Ovary (tissue), 9 donors: ENCODE results near the gene RTTN. TPM values are rescaled to one million over a fixed set of nuclear protein-coding genes. Genes with fewer than 3 reads are reported as not detected.

Experiments used
- DNase-seq, 5 donors: peaks; one replicate each; pipeline ENCODE4 v3.0.0-alpha.2; 2019 to 2020
- H3K27ac ChIP-seq, 2 donors: fragments of 200-600 bp; one replicate each; pipeline versions ENCODE4 v1.5.1 to v1.8.0; 2019 to 2022
- H3K27me3 ChIP-seq: fragments of 200-600 bp; one replicate; pipeline ENCODE4 v1.8.0; 2022
- H3K36me3 ChIP-seq: fragments of 200-600 bp; sonication (generic); one replicate; pipeline ENCODE4 v1.5.1; 2019
- H3K4me1 ChIP-seq: one replicate; pipeline ENCODE4 v1.8.1; 2013; ENCODE audit warnings: mild to moderate bottlenecking, moderate library complexity; ENCODE audit not compliant: insufficient read depth
- H3K4me3 ChIP-seq: fragments of 200-600 bp; sonication (generic); one replicate; pipeline ENCODE4 v1.5.1; 2017
- H3K9me3 ChIP-seq, 2 donors: fragments of 200-600 bp in 1 of 2; sonication (generic) in 1 of 2; one replicate each; pipeline versions ENCODE4 v1.5.1 to v1.8.1; 2013 to 2019; ENCODE audit warnings: mild to moderate bottlenecking in 1 of 2, moderate library complexity in 1 of 2
- CTCF ChIP-seq, 3 donors: fragments of 450-650 bp in 2 of 3; fragments of 200-600 bp in 1 of 3; IDR thresholded peaks; one replicate each; pipeline versions ENCODE4 v1.5.1 to v1.8.0; 2016 to 2022; ENCODE audit warnings: antibody characterized with exemption in 3 of 3, mild to moderate bottlenecking in 1 of 3
- EP300 ChIP-seq: sonication (generic); formaldehyde crosslinking; IDR thresholded peaks from one replicate; pipeline ENCODE4 v1.6.1; 2017; ENCODE audit warnings: antibody characterized with exemption
- POLR2A ChIP-seq: fragments of 450-650 bp; IDR thresholded peaks from one replicate; pipeline ENCODE4 v1.6.1; 2017; ENCODE audit warnings: antibody characterized with exemption, mild to moderate bottlenecking, moderate library complexity
- WGBS, 3 donors: extraction: QIAGEN DNeasy Blood & Tissue Kit in 1 of 3; methylation state at CpG; one replicate each; pipeline versions ENCODE4 v1.1.5 to v1.1.7; 2013 to 2017; 5-methylcytosine and 5-hydroxymethylcytosine counted together
- intact Hi-C, 4 donors: fragments of 100-400 bp; cut with DNase I; formaldehyde crosslinking; loops; one replicate each; pipeline versions ENCODE4 v1.11.0 to v1.15.1; 2022 to 2023
- polyA plus RNA-seq, 2 donors: library from polyadenylated mRNA; stranded (reverse); fragments of 200-250 nt in 1 of 2; fragments of 350-450 nt in 1 of 2; fragmentation: Illumina TruSeq in 1 of 2; extraction: RNeasy Lipid Tissue Mini Kit (QIAGEN cat#74804) in 1 of 2; gene quantifications; one replicate each; pipeline ENCODE4 v1.2.3, GENCODE V29; 2013 to 2014
- total RNA-seq, 7 donors: library from RNA; depleted of rRNA in 2 of 7; stranded (reverse); fragments of >200 nt in 2 of 7; fragmentation: NEBNext Ultra II Directional in 3 of 7; extraction: Animal tissue kit (Norgen Biotek cat#: 25700) in 3 of 7; gene quantifications; one replicate each; pipeline versions ENCODE4 v1.1.0 to v1.2.4, GENCODE V29; 2016 to 2023
- donor health status: DM: no; HTN: no; CAD: no; lungs with moderate emphysema.
- donor health status: DM: no; HTN: no; CAD: no.
- donor health status: Bipolar disorder and iron deficiency.
- donor health status: DM: yes; HTN: yes; CAD: no.
- donor health status: DM: no; HTN: no; CAD: no.
- donor health status: DM: yes; HTN: yes; CAD: no.

RTTN gene
- total and polyA plus RNA-seq, 9 donors: 6.2 to 22.4 (median 14.9) TPM

GRCh38 chr18:70085641-70086040 lies 119.8 kb downstream of the RTTN start:
- Histone ChIP-seq H3K4me3 (no peak overlapping the region), H3K27me3 (no peaks in the 10 kb centered on the region), H3K27ac (no peak overlapping the region), H3K4me1 (no peaks in the 10 kb centered on the region), H3K36me3 (no peaks in the 10 kb centered on the region), H3K9me3 (no peaks in the 10 kb centered on the region)
- WGBS, 3 donors: 73 to 78% (median 76%) methylated on average over 5 of the region's 5 CpGs
- intact Hi-C loops: no loop called here
- no peak for TF ChIP-seq CTCF (IDR thresholded peaks at IDR 0.05)
- no peak for TF ChIP-seq POLR2A
- no peak for TF ChIP-seq EP300
- no peak for DNase-seq

GRCh38 chr18:70082430-70082829 lies 123.1 kb downstream of the RTTN start:
- TF ChIP-seq CTCF (IDR thresholded peaks at IDR 0.05) (no peak), POLR2A (no peak), EP300 (no peak)
- no peaks in the 10 kb centered on the region for H3K36me3 ChIP-seq
- no peaks in the 10 kb centered on the region for H3K9me3 ChIP-seq
- WGBS, 3 donors: 89 to 97% (median 90%) methylated on average over 2 of the region's 2 CpGs
- no peak overlapping the region for H3K4me3 ChIP-seq
- intact Hi-C loops: no loop called here
- H3K27ac ChIP-seq: no peak overlapping the region
- no peaks in the 10 kb centered on the region for H3K27me3 ChIP-seq
- no peak for DNase-seq
- no peaks in the 10 kb centered on the region for H3K4me1 ChIP-seq

- Histone ChIP-seq H3K36me3 (no peaks in the 10 kb centered on the region), H3K4me1 (no peaks in the 10 kb centered on the region), H3K9me3 (no peaks in the 10 kb centered on the region), H3K4me3 (no peak overlapping the region), H3K27me3 (no peaks in the 10 kb centered on the region), H3K27ac (no peak overlapping the region)
- no peak for DNase-seq
- intact Hi-C loops: no loop called here
- TF ChIP-seq CTCF (IDR thresholded peaks at IDR 0.05) (no peak), POLR2A (no peak)
Measured at GRCh38 chr18:70078106-70078505, 127.4 kb downstream of the RTTN start.

- Histone ChIP-seq H3K9me3 (no peaks in the 10 kb centered on the region), H3K4me3 (no peak overlapping the region), H3K4me1 (no peaks in the 10 kb centered on the region), H3K27ac (no peak overlapping the region), H3K27me3 (peaks cover 2% of the 10 kb centered on the region), H3K36me3 (no peaks in the 10 kb centered on the region)
- TF ChIP-seq POLR2A: no peak
- no peak for TF ChIP-seq EP300
- TF ChIP-seq CTCF (IDR thresholded peaks at IDR 0.05): no peak
- intact Hi-C loops: no loop called here
- DNase-seq: no peak
Measured at GRCh38 chr18:70075906-70076305, 129.6 kb downstream of the RTTN start.

- Histone ChIP-seq H3K36me3 (no peaks in the 10 kb centered on the region), H3K27me3 (peaks cover 2% of the 10 kb centered on the region), H3K27ac (no peak overlapping the region), H3K4me3 (no peak overlapping the region), H3K4me1 (no peaks in the 10 kb centered on the region), H3K9me3 (no peaks in the 10 kb centered on the region)
- 93 to 96% (median 95%) methylated on average over 1 of the region's 1 CpG for WGBS, 3 donors
- DNase-seq: no peak
- no peak for TF ChIP-seq CTCF (IDR thresholded peaks at IDR 0.05)
- no peak for TF ChIP-seq EP300
- no peak for TF ChIP-seq POLR2A
- intact Hi-C loops: no loop called here
Measured at GRCh38 chr18:70074116-70074515, 131.4 kb downstream of the RTTN start.
